AG09319 (cell line): ENCODE measurements around the gene RPL41.
"Not testable (repeated sequence)": the region's sequence is repeated elsewhere in the genome, so short reads cannot be mapped to it uniquely, and the experiment has no call there.

Experiments
- DNase-seq: peaks from one replicate; pipeline ENCODE4 v3.0.0-alpha.2; 2010; ENCODE audit warnings: low read depth; ENCODE audit errors: extremely low read depth
- CTCF ChIP-seq: IDR thresholded peaks from 2 replicates; pipeline ENCODE4 v1.5.1; 2011; ENCODE audit warnings: low read depth, mild to moderate bottlenecking, inconsistent platforms, low read length, moderate library complexity

RPL41 gene

GRCh38 chr12:56116267-56117081 lies at the start of gene RPL41:
RPL41 (plus strand) TSS chr12:56116633.
- peak; percentile 77 for DNase-seq
- no peak for TF ChIP-seq CTCF

GRCh38 chr12:56071648-56072047 lies 44.8 kb upstream of the RPL41 start:
- TF ChIP-seq CTCF, result no peak
- DNase-seq, result no peak

GRCh38 chr12:56074396-56074795 lies 42.0 kb upstream of the RPL41 start:
- no peak for TF ChIP-seq CTCF
- DNase-seq, result no peak

- DNase-seq, result not testable (repeated sequence)
Measured at GRCh38 chr12:56077966-56078365, 38.5 kb upstream of the RPL41 start.

- TF ChIP-seq CTCF, result no peak
- DNase-seq, result no peak
Measured at GRCh38 chr12:56078427-56078826, 38.0 kb upstream of the RPL41 start.

- TF ChIP-seq CTCF, result peak; percentile 81
- peak; percentile 46 for DNase-seq
Measured at GRCh38 chr12:56078931-56079722, 37.3 kb upstream of the RPL41 start.

- no peak for TF ChIP-seq CTCF
- peak; percentile 40 for DNase-seq
Measured at GRCh38 chr12:56079723-56080555, 36.5 kb upstream of the RPL41 start, which contains the start of gene ERBB3. ERBB3 (plus strand) TSS chr12:56080165; CDS start chr12:56080301, 136 bp downstream.
